ENCODE data around the gene DOK6. TPM values are rescaled to one million over a fixed set of nuclear protein-coding genes. Genes with fewer than 3 reads are reported as not detected.

DOK6 gene
- total RNA-seq, 1 donor from 2014 or later, result not detected

GRCh38 chr18:69723434-69723833 lies 322.7 kb downstream of the DOK6 start:
- ATAC-seq (ENCODE audit: low read depth) (no peak), DNase-seq (no peak)
- intact Hi-C loops (cut with micrococcal nuclease), result no loop called here
- H3K27me3 Mint-ChIP-seq, result no peaks in the 10 kb centered on the region
- H3K36me3 Mint-ChIP-seq (ENCODE audit: low read depth), result no peaks in the 10 kb centered on the region
- no peak overlapping the region for H3K4me3 Mint-ChIP-seq
- no peaks in the 10 kb centered on the region for H3K4me1 Mint-ChIP-seq
- H3K27ac Mint-ChIP-seq, result no peak overlapping the region
- POLR2A ChIA-PET, result interaction anchor here (0.5 kb wide), 1 partner anchor 339 kb away, joined by 3 read pairs; no protein-coding TSS in a partner anchor
- CTCF ChIA-PET, result no interaction called here
- peaks cover 11% of the 10 kb centered on the region for H3K9me3 Mint-ChIP-seq
- TF ChIP-seq CTCF (IDR thresholded peaks at IDR 0.05), result no peak

- no peak overlapping the region for H3K27ac Mint-ChIP-seq
- CTCF ChIA-PET, result no interaction called here
Measured at GRCh38 chr18:69725009-69725408, 324.3 kb downstream of the DOK6 start.

GRCh38 chr18:69725855-69726508 lies 325.3 kb downstream of the DOK6 start:
- H3K9me3 Mint-ChIP-seq, result no peaks in the 10 kb centered on the region
- no peaks in the 10 kb centered on the region for H3K4me1 Mint-ChIP-seq
- no peaks in the 10 kb centered on the region for H3K36me3 Mint-ChIP-seq (ENCODE audit: low read depth)
- H3K27me3 Mint-ChIP-seq, result no peaks in the 10 kb centered on the region
- H3K27ac Mint-ChIP-seq, result no peak overlapping the region
- no peak for ATAC-seq (ENCODE audit: low read depth)
- H3K4me3 Mint-ChIP-seq, result no peak overlapping the region
- POLR2A ChIA-PET, result no interaction called here
- CTCF ChIA-PET, result no interaction called here
- no peak for DNase-seq
- no peak for TF ChIP-seq CTCF (IDR thresholded peaks at IDR 0.05)
- intact Hi-C loops (cut with micrococcal nuclease), result no loop called here

More at GRCh38 chr18:69725009-69725408, 324.3 kb downstream of the DOK6 start:
- POLR2A ChIA-PET, result no interaction called here
- no peaks in the 10 kb centered on the region for H3K36me3 Mint-ChIP-seq (ENCODE audit: low read depth)
- H3K4me3 Mint-ChIP-seq, result no peak overlapping the region
- H3K27me3 Mint-ChIP-seq, result no peaks in the 10 kb centered on the region
- no peaks in the 10 kb centered on the region for H3K4me1 Mint-ChIP-seq
- no peaks in the 10 kb centered on the region for H3K9me3 Mint-ChIP-seq
- intact Hi-C loops (cut with micrococcal nuclease), result no loop called here
- no peak for TF ChIP-seq CTCF (IDR thresholded peaks at IDR 0.05)
- DNase-seq (no peak), ATAC-seq (ENCODE audit: low read depth) (no peak)

GRCh38 chr18:69727912-69728572 lies 327.4 kb downstream of the DOK6 start:
- no peak for TF ChIP-seq CTCF (IDR thresholded peaks at IDR 0.05)
- no peak overlapping the region for H3K4me3 Mint-ChIP-seq
- ChIA-PET POLR2A (no interaction called here), CTCF (no interaction called here)
- no peaks in the 10 kb centered on the region for H3K9me3 Mint-ChIP-seq
- intact Hi-C loops (cut with micrococcal nuclease), result no loop called here
- no peak overlapping the region for H3K27ac Mint-ChIP-seq
- ATAC-seq (ENCODE audit: low read depth) (no peak), DNase-seq (no peak)
- H3K4me1 Mint-ChIP-seq, result no peaks in the 10 kb centered on the region
- H3K27me3 Mint-ChIP-seq, result no peaks in the 10 kb centered on the region
- no peaks in the 10 kb centered on the region for H3K36me3 Mint-ChIP-seq (ENCODE audit: low read depth)

GRCh38 chr18:69730664-69731063 lies 330.0 kb downstream of the DOK6 start:
- H3K36me3 Mint-ChIP-seq (ENCODE audit: low read depth), result no peaks in the 10 kb centered on the region
- no peaks in the 10 kb centered on the region for H3K9me3 Mint-ChIP-seq
- intact Hi-C loops (cut with micrococcal nuclease), result no loop called here
- ChIA-PET CTCF (no interaction called here), POLR2A (no interaction called here)
- no peaks in the 10 kb centered on the region for H3K27me3 Mint-ChIP-seq
- DNase-seq (no peak), ATAC-seq (ENCODE audit: low read depth) (no peak)
- no peaks in the 10 kb centered on the region for H3K4me1 Mint-ChIP-seq
- H3K27ac Mint-ChIP-seq, result no peak overlapping the region
- H3K4me3 Mint-ChIP-seq, result no peak overlapping the region
- TF ChIP-seq CTCF (IDR thresholded peaks at IDR 0.05), result no peak
